Neuronal stem cell (in vitro differentiated cells): ENCODE results near the gene INO80E.
"Not testable (repeated sequence)": the region's sequence is repeated elsewhere in the genome, so short reads cannot be mapped to it uniquely, and the experiment has no call there.

Experiments used
- DNase-seq: peaks from one replicate; pipeline ENCODE4 v3.0.0-alpha.2; 2013; ENCODE audit warnings: low spot score
- H2AFZ ChIP-seq: one replicate; pipeline ENCODE4 v1.6.1; 2013; ENCODE audit warnings: mild to moderate bottlenecking, low read length, inconsistent platforms
- H2AK5ac ChIP-seq: 2 replicates; pipeline ENCODE4 v1.6.1; 2013; ENCODE audit warnings: low read depth, mild to moderate bottlenecking, inconsistent platforms, low read length, moderate library complexity, mixed read lengths
- H2BK120ac ChIP-seq: 2 replicates; pipeline ENCODE4 v1.6.1; 2013; ENCODE audit warnings: low read depth, mild to moderate bottlenecking, inconsistent platforms, low read length, moderate library complexity, mixed read lengths
- H2BK12ac ChIP-seq: one replicate; pipeline ENCODE4 v1.6.1; 2013; ENCODE audit warnings: low read length, inconsistent platforms
- H2BK15ac ChIP-seq: 2 replicates; pipeline ENCODE4 v1.6.1; 2013; ENCODE audit warnings: mild to moderate bottlenecking, low read length, inconsistent platforms, mixed read lengths
- H2BK5ac ChIP-seq: one replicate; pipeline ENCODE4 v1.6.1; 2013; ENCODE audit warnings: inconsistent platforms, mild to moderate bottlenecking, low read length, moderate library complexity
- H3K14ac ChIP-seq: one replicate; pipeline ENCODE4 v1.6.1; 2013; ENCODE audit warnings: low read length, inconsistent platforms
- H3K18ac ChIP-seq: 2 replicates; pipeline ENCODE4 v1.6.1; 2013; ENCODE audit warnings: low read length, inconsistent platforms
- H3K23ac ChIP-seq: 2 replicates; pipeline ENCODE4 v1.6.1; 2013; ENCODE audit warnings: low read depth, mild to moderate bottlenecking, mixed read lengths, low read length, inconsistent platforms; ENCODE audit not compliant: poor library complexity
- H3K27ac ChIP-seq: replicated peaks from 3 replicates; pipeline ENCODE4 v1.5.1; 2013; ENCODE audit warnings: low read length, inconsistent platforms
- H3K27me3 ChIP-seq, 3 experiments: 2 replicates each; pipeline ENCODE4 v1.6.1; 2013; ENCODE audit warnings: low read length in 3 of 3, mild to moderate bottlenecking in 2 of 3, inconsistent platforms in 1 of 3, low read depth in 1 of 3, mixed read lengths in 1 of 3, moderate library complexity in 1 of 3; ENCODE audit not compliant: control insufficient read depth in 3 of 3, insufficient read depth in 3 of 3
- H3K36me3 ChIP-seq, 2 donors: replicated peaks in 1 of 2; 2 replicates each; pipeline ENCODE4 v1.6.1; 2013; ENCODE audit warnings: low read length in 2 of 2; ENCODE audit not compliant: control insufficient read depth in 2 of 2, insufficient read depth in 2 of 2
- H3K4ac ChIP-seq: 2 replicates; pipeline ENCODE4 v1.6.1; 2013; ENCODE audit warnings: inconsistent platforms, mild to moderate bottlenecking, low read length, moderate library complexity
- H3K4me1 ChIP-seq, 2 donors: 1 replicate in 1 of 2; 2 replicates in 1 of 2; pipeline ENCODE4 v1.6.1; 2013; ENCODE audit warnings: low read length in 2 of 2, low read depth in 1 of 2; ENCODE audit not compliant: control insufficient read depth in 2 of 2, insufficient read depth in 1 of 2
- H3K4me2 ChIP-seq: one replicate; pipeline ENCODE4 v1.6.1; 2013; ENCODE audit warnings: mild to moderate bottlenecking, low read length, inconsistent platforms; ENCODE audit not compliant: insufficient read depth, poor library complexity, severe bottlenecking
- H3K4me3 ChIP-seq, 2 donors: 2 replicates each; pipeline ENCODE4 v1.5.1; 2013; ENCODE audit warnings: low read length in 2 of 2, mild to moderate bottlenecking in 2 of 2, inconsistent platforms in 1 of 2, moderate library complexity in 1 of 2
- H3K79me1 ChIP-seq: one replicate; pipeline ENCODE4 v1.6.1; 2013; ENCODE audit warnings: low read depth, mild to moderate bottlenecking, inconsistent platforms, low read length, moderate library complexity
- H3K9ac ChIP-seq: one replicate; pipeline ENCODE4 v1.6.1; 2013; ENCODE audit warnings: mild to moderate bottlenecking, low read depth, low read length, inconsistent platforms; ENCODE audit not compliant: poor library complexity
- H3K9me3 ChIP-seq, 2 donors: replicated peaks in 1 of 2; 2 replicates each; pipeline versions ENCODE3 to v1.6.1; 2013; ENCODE audit warnings: low read length in 2 of 2, mild to moderate bottlenecking in 2 of 2, inconsistent platforms in 1 of 2, low read depth in 1 of 2, mixed read lengths in 1 of 2, moderate library complexity in 1 of 2; ENCODE audit not compliant: control insufficient read depth in 2 of 2, insufficient read depth in 1 of 2
- H4K8ac ChIP-seq: one replicate; pipeline ENCODE4 v1.6.1; 2013; ENCODE audit warnings: low read depth, mild to moderate bottlenecking, inconsistent platforms, low read length, moderate library complexity
- H4K91ac ChIP-seq: one replicate; pipeline ENCODE4 v1.6.1; 2013; ENCODE audit warnings: low read length, low read depth, mild to moderate bottlenecking, inconsistent platforms; ENCODE audit not compliant: poor library complexity
- WGBS, 2 donors: extraction: QIAGEN DNeasy Blood & Tissue Kit; methylation state at CpG; one replicate each; pipeline ENCODE4 v1.1.7; 2013; ENCODE audit warnings: missing lambda C conversion rate in 2 of 2, mixed read lengths in 1 of 2; ENCODE audit not compliant: insufficient read length in 2 of 2, insufficient replicate concordance in 1 of 2; ENCODE audit errors: extremely low coverage in 2 of 2; 5-methylcytosine and 5-hydroxymethylcytosine counted together

INO80E gene

DNA sequence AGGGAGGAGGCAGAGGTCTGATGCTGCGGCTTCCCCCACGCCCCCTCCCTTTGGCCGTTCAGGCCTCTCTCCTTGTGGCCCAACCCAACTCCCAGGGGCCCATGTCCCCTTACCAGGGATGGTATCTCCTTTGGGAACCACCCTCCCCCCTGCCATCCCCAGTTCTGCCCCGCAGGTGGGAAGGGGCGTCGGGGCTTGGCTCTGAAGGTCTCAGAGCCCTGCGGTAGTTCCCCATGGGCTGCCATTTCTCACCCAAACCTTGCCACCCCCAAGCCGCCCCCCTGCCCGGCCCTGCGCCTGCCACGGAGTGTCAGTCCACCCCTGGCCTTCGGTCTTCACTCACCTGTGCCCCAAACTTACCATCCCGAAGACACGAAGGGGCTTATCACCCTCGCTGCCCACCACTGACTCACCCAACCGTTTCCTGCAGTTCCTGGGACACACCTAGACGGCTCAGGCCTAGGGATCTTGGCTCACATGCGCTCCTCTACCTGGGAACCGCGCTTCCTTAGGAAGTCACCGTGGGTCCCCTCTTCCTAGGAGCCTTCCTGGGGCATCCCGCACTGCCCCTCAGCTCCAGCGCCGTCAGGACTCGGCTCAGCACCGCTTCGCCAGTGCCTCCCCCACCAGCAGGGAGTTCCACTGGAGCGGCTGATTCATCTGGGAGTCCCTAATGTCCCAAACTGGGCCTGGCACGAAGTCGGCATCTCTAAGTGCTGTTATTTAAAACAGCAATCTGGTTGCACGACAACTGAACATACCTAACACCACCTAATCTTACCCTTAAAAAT is 15.9 kb downstream of the INO80E start:
- Histone ChIP-seq H4K91ac (no peak overlapping the region), H3K4me2 (peak overlapping the region; percentile 94), H2BK5ac (peak overlapping the region; percentile 1), H2AFZ (peak overlapping the region; percentile 96), H3K4ac (no peak overlapping the region), H2BK15ac (no peak overlapping the region), H2BK12ac (no peak overlapping the region), H3K36me3 (peaks cover 0 to 3% of the 10 kb centered on the region in 2 donors), H3K9ac (peak overlapping the region; percentile 92), H3K14ac (no peak overlapping the region), H3K4me1 (peaks cover 12 to 14% of the 10 kb centered on the region in 2 donors), H3K4me3 (peak overlapping the region; percentile 31 to 67), H3K18ac (peak overlapping the region; percentile 92), H3K23ac (no peak overlapping the region), H3K27me3 (peaks cover 0 to 17% (median 15%) of the 10 kb centered on the region in 3 experiments), H2BK120ac (no peak overlapping the region), H3K9me3 (no peaks in the 10 kb centered on the region), H3K79me1 (peaks cover 2% of the 10 kb centered on the region), H2AK5ac (peak overlapping the region; percentile 35), H4K8ac (no peak overlapping the region), H3K27ac (no peak overlapping the region)
- no CpG with 5 or more reads among the region's 31 CpGs for WGBS, 2 donors
- DNase-seq: no peak

DNA sequence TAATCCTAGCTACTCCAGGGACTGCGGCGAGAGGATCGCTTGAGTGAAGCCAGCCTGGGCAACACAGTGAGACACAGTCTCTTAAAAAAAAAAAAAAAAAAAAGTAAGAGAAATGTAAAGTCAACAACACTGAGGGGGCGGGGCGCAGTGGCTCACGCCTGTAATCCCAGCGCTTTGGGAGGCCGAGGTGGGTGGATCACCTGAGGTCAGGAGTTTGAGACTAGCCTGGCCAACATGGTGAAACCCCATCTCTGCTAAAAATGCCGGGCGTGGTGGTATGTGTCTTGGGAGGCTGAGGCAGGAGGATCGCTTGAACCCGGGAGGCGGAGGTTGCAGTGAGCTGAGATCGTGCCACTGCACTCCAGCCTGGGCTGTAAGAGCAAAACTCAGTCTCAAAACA is 16.6 kb downstream of the INO80E start:
- not testable (repeated sequence) for H3K18ac ChIP-seq, H3K4me3 ChIP-seq, H3K23ac ChIP-seq, H2AK5ac ChIP-seq, H2BK12ac ChIP-seq, H3K79me1 ChIP-seq, H3K9me3 ChIP-seq, H2AFZ ChIP-seq, H3K27ac ChIP-seq, H2BK120ac ChIP-seq, H3K36me3 ChIP-seq, H3K9ac ChIP-seq, H3K4ac ChIP-seq, H2BK5ac ChIP-seq, DNase-seq, H2BK15ac ChIP-seq, H4K91ac ChIP-seq, H3K4me2 ChIP-seq, H4K8ac ChIP-seq, H3K14ac ChIP-seq
- peaks cover 12 to 14% of the 10 kb centered on the region in 2 donors for H3K4me1 ChIP-seq
- H3K27me3 ChIP-seq: peaks cover 0 to 17% (median 15%) of the 10 kb centered on the region in 3 experiments
- WGBS, 2 donors: no CpG with 5 or more reads among the region's 14 CpGs

DNA sequence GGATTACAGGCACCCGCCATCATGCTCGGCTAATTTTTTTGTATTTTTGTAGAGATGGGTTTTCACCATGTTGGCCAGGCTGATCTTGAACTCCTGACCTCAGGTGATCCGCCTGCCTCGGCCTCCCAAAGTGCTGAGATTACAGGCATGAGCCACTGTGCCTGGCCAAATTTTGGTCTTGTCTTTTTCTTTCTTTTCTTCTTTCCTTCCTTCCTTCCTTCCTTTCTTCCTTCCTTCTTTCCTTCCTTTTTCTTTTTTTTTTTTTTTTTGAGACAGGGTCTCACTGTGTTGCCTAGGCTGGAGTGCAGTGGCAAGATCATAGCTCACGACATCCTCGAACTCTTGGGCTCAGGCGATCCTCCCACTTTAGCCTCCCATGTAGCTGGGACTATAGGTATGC is 19.4 kb downstream of the INO80E start:
- not testable (repeated sequence) for DNase-seq, H3K4me1 ChIP-seq, H2BK15ac ChIP-seq, H2AK5ac ChIP-seq, H4K8ac ChIP-seq, H3K27ac ChIP-seq, H3K4me2 ChIP-seq, H2BK5ac ChIP-seq, H2AFZ ChIP-seq, H3K79me1 ChIP-seq, H3K4me3 ChIP-seq, H3K14ac ChIP-seq, H3K9ac ChIP-seq, H3K9me3 ChIP-seq, H3K4ac ChIP-seq, H3K18ac ChIP-seq, H2BK120ac ChIP-seq, H3K36me3 ChIP-seq, H2BK12ac ChIP-seq, H3K23ac ChIP-seq, H4K91ac ChIP-seq
- WGBS, 2 donors: no CpG with 5 or more reads among the region's 7 CpGs
- peaks cover 0 to 14% (median 12%) of the 10 kb centered on the region in 3 experiments for H3K27me3 ChIP-seq

DNA sequence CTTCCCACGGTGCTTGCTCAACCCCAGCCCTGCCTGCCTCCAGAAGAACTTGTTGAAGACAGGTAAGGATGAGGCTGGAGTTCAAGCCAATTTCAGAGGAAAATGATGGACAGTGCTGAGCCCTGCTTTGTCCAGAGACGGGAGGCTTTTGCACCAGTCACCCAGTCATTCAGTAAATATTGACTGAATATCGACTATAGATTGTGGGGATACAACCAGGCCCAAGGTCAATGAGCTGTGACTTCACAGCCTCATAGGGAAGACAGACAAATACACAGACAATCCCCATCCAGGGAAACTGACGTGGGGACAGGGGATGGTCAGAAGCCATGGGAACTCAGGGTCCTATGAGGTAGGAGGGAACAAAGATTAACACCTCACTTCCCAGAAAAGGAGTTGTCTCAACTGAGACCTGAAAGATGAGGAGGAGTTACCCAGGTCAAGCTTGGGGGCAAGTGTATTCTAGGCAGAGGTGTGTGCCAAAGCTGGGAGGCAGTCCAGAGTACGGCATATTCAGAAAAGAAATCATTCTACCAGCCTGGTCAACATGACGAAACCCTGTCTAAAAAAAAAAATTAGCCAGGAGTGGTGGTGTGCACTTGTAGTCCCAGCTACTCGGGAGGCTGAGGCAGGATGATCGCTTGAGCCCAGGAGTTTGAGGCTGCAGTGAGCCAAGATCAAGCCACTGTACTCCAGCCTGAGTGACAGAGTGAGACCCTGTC is 20.7 kb downstream of the INO80E start:
- Histone ChIP-seq H3K79me1 (peaks cover 3% of the 10 kb centered on the region), H2BK15ac (no peak overlapping the region), H4K91ac (no peak overlapping the region), H3K27me3 (peaks cover 0 to 10% (median 4%) of the 10 kb centered on the region in 3 experiments), H4K8ac (no peak overlapping the region), H2AFZ (no peak overlapping the region), H3K27ac (no peak overlapping the region), H3K23ac (no peak overlapping the region), H3K9me3 (no peaks in the 10 kb centered on the region), H2BK120ac (no peak overlapping the region), H3K4me3 (no peak overlapping the region), H3K18ac (no peak overlapping the region), H2BK12ac (no peak overlapping the region), H2AK5ac (no peak overlapping the region), H2BK5ac (no peak overlapping the region), H3K9ac (no peak overlapping the region), H3K4me2 (no peak overlapping the region), H3K4ac (no peak overlapping the region), H3K4me1 (peaks cover 4% of the 10 kb centered on the region in 2 donors), H3K14ac (no peak overlapping the region), H3K36me3 (no peaks in the 10 kb centered on the region)
- no peak for DNase-seq
- no CpG with 5 or more reads among the region's 8 CpGs for WGBS, 2 donors
